ENCODE data around the gene TMEM178B. TPM values are rescaled to one million over a fixed set of nuclear protein-coding genes. Genes with fewer than 3 reads are reported as not detected.

TMEM178B gene
- polyA plus RNA-seq, 3 donors from 2014 or later, result not detected

GRCh38 chr7:141132671-141133070 is 58.8 kb downstream of the TMEM178B start:
- peaks cover 5 to 19% (median 7%) of the 10 kb centered on the region in 3 donors for H3K27me3 Mint-ChIP-seq (ENCODE audit: low read depth in 3 of 3)
- H3K27ac Mint-ChIP-seq, result no peak overlapping the region
- H3K4me1 Mint-ChIP-seq, result no peaks in the 10 kb centered on the region
- peaks cover 0 to 12% (median 0%) of the 10 kb centered on the region in 6 donors for H3K9me3 Mint-ChIP-seq
- H3K36me3 Mint-ChIP-seq, result peaks cover 0 to 8% (median 0%) of the 10 kb centered on the region in 3 donors
- H3K4me3 Mint-ChIP-seq, result no peak overlapping the region
- DNase-seq, result no peak

DNA sequence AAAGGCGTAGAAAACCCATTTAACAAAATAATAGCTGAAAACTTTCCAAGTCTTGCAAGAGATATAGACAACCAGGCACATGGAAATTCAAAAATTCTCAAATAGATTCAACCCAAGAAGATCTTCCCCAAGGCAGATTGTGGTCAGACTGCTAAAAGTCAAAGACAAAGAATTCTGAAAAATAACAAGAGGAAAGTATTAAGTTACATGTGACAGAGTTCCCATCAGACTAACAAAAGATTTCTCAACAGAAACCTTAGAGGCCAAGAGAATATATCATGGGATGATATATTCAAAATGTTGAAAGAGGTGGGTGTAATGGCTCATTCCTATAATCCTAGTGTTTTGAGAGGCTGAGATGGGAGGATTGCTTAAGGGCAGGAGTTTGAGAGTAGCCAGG is 59.8 kb downstream of the TMEM178B start:
- Mint-ChIP-seq H3K4me3 (no peak overlapping the region), H3K4me1 (no peaks in the 10 kb centered on the region), H3K36me3 (peaks cover 0 to 8% (median 0%) of the 10 kb centered on the region in 3 donors), H3K9me3 (peaks cover 0 to 12% (median 0%) of the 10 kb centered on the region in 6 donors), H3K27ac (no peak overlapping the region), H3K27me3 (ENCODE audit: low read depth in 3 of 3) (peaks cover 4 to 19% (median 6%) of the 10 kb centered on the region in 3 donors)
- no peak for DNase-seq

DNA sequence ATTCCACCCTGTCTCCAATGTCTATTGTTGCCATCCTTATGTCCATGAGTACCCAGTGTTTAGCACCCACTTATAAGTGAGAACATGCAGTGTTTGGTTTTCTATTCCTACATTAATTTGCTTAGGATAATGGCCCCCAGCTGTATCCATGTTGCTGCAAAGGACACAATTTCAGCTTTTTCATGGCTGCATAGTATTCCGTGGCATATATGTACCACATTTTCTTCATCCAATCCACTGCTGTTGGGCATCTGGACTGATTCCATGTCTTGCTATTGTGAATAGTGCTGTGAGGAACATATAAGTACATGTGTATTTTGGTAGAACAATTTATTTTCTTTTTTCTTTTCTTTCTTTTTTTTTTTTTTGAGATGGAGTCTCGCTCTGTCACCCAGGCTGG is 68.2 kb downstream of the TMEM178B start:
- H3K4me1 Mint-ChIP-seq, result no peaks in the 10 kb centered on the region
- peaks cover 0 to 7% (median 1%) of the 10 kb centered on the region in 3 donors for H3K27me3 Mint-ChIP-seq (ENCODE audit: low read depth in 3 of 3)
- no peak overlapping the region for H3K4me3 Mint-ChIP-seq
- H3K27ac Mint-ChIP-seq, result no peak overlapping the region
- peaks cover 0 to 5% (median 0%) of the 10 kb centered on the region in 6 donors for H3K9me3 Mint-ChIP-seq
- H3K36me3 Mint-ChIP-seq, result no peaks in the 10 kb centered on the region
- DNase-seq, result no peak

DNA sequence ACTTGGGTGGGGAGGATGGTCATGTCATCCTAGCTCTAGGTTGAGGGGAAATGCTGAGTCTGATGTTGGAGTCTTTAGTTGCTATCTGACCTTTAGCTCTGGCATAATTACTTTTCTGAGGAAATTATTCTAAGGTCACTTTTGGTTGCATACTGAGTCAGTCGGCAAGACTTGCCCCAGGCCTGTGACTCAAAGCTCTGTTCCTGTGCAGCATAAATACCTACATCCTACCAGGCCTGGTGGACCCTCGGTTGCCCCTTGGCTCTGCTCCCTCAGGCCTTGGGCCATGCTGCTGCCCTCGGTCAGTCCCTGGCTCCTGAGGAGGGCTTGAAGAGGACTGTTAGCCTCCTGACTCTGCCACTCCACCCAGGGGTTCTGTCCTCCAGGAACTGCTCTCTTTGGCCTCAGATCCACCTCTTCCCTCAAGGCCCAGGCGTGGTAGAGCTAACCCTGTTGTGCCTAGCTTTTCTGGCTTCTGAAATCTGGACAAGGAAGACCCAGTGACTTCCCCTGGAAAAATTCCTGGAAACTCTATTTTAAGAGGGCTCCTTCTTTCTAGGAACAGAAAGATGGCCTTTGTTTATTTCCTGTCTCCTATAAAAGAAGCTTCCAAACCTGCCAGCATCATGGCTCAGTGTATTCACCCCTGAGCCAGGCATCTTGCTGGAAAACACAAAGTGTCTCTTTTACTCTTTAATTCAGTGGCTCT is 71.2 kb downstream of the TMEM178B start:
- peaks cover 0 to 7% (median 0%) of the 10 kb centered on the region in 3 donors for H3K27me3 Mint-ChIP-seq (ENCODE audit: low read depth in 3 of 3)
- H3K36me3 Mint-ChIP-seq, result no peaks in the 10 kb centered on the region
- H3K27ac Mint-ChIP-seq, result no peak overlapping the region
- H3K4me3 Mint-ChIP-seq, result no peak overlapping the region
- no peaks in the 10 kb centered on the region for H3K4me1 Mint-ChIP-seq
- no peak for DNase-seq
- peaks cover 0 to 5% (median 0%) of the 10 kb centered on the region in 6 donors for H3K9me3 Mint-ChIP-seq

DNA sequence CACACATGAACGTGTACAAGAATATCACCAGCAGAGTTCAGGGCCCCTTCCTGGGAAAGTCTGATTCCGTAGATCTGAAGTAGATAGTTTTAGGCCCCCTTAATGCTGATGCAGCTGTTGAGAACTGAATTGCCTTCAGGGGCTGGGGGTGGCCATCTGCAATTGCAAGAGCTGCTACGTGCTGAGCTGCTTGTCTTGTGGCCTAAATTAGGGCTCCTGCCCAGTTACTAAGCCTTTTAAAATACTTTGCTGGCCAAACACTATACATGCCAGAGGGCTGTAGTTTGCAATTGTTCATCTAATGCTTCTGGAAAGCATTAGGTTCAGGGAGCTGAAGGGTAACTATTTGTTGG is 71.7 kb downstream of the TMEM178B start:
- H3K36me3 Mint-ChIP-seq, result no peaks in the 10 kb centered on the region
- no peak for DNase-seq
- no peaks in the 10 kb centered on the region for H3K4me1 Mint-ChIP-seq
- no peak overlapping the region for H3K4me3 Mint-ChIP-seq
- H3K27ac Mint-ChIP-seq, result no peak overlapping the region
- peaks cover 0 to 5% (median 0%) of the 10 kb centered on the region in 6 donors for H3K9me3 Mint-ChIP-seq
- H3K27me3 Mint-ChIP-seq (ENCODE audit: low read depth in 3 of 3), result peaks cover 0 to 7% (median 0%) of the 10 kb centered on the region in 3 donors

GRCh38 chr7:141147482-141147881 is 73.6 kb downstream of the TMEM178B start:
- Mint-ChIP-seq H3K27me3 (ENCODE audit: low read depth in 3 of 3) (peaks cover 0 to 7% (median 0%) of the 10 kb centered on the region in 3 donors), H3K4me3 (no peak overlapping the region), H3K27ac (no peak overlapping the region), H3K36me3 (no peaks in the 10 kb centered on the region), H3K9me3 (peaks cover 0 to 5% (median 0%) of the 10 kb centered on the region in 6 donors), H3K4me1 (no peaks in the 10 kb centered on the region)
- no peak for DNase-seq

- H3K27ac Mint-ChIP-seq, result no peak overlapping the region
- H3K4me3 Mint-ChIP-seq, result no peak overlapping the region
- H3K4me1 Mint-ChIP-seq, result no peaks in the 10 kb centered on the region
- peaks cover 0 to 4% (median 0%) of the 10 kb centered on the region in 3 donors for H3K27me3 Mint-ChIP-seq (ENCODE audit: low read depth in 3 of 3)
- no peak for DNase-seq
- H3K9me3 Mint-ChIP-seq, result no peaks in the 10 kb centered on the region
- no peaks in the 10 kb centered on the region for H3K36me3 Mint-ChIP-seq
Measured at GRCh38 chr7:141150465-141150864, 76.6 kb downstream of the TMEM178B start.

GRCh38 chr7:141151746-141152145 is 77.9 kb downstream of the TMEM178B start:
- Mint-ChIP-seq H3K4me1 (no peaks in the 10 kb centered on the region), H3K4me3 (no peak overlapping the region), H3K36me3 (no peaks in the 10 kb centered on the region), H3K27me3 (ENCODE audit: low read depth in 3 of 3) (peaks cover 0 to 10% (median 0%) of the 10 kb centered on the region in 3 donors), H3K9me3 (no peaks in the 10 kb centered on the region), H3K27ac (no peak overlapping the region)
- DNase-seq, result no peak

GRCh38 chr7:141153231-141153630 is 79.4 kb downstream of the TMEM178B start:
- Mint-ChIP-seq H3K9me3 (no peaks in the 10 kb centered on the region), H3K4me3 (no peak overlapping the region), H3K27me3 (ENCODE audit: low read depth in 3 of 3) (peaks cover 3 to 11% (median 4%) of the 10 kb centered on the region in 3 donors), H3K36me3 (no peaks in the 10 kb centered on the region), H3K27ac (no peak overlapping the region), H3K4me1 (no peaks in the 10 kb centered on the region)
- no peak for DNase-seq

- Mint-ChIP-seq H3K27ac (no peak overlapping the region), H3K4me3 (no peak overlapping the region), H3K36me3 (no peaks in the 10 kb centered on the region), H3K27me3 (ENCODE audit: low read depth in 3 of 3) (peaks cover 3 to 11% (median 4%) of the 10 kb centered on the region in 3 donors), H3K9me3 (peaks cover 0 to 1% (median 0%) of the 10 kb centered on the region in 6 donors), H3K4me1 (no peaks in the 10 kb centered on the region)
- DNase-seq, result no peak
Measured at GRCh38 chr7:141154131-141154732, 80.4 kb downstream of the TMEM178B start.

DNA sequence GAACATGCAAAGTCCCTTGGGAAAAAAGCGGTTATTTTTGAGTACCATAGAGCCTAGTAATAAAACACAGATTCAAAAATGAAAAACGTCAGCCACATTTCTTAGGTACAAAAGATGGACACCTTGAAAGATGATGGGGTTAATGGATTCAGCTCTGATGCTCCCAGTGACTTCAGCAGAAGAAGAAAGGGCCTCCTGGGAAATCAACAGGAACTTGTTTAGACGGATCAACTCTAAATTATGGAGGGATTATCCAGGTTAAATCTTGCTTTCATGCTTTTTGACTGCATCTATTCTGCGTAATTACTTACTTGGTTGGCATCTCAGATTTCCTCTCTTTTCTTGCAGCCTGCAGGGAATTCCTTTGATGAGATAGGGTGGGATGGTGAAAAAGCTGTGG is 82.5 kb downstream of the TMEM178B start:
- no peak overlapping the region for H3K27ac Mint-ChIP-seq

GRCh38 chr7:141157138-141157765 is 83.4 kb downstream of the TMEM178B start:
- peaks cover 0 to 1% (median 0%) of the 10 kb centered on the region in 6 donors for H3K9me3 Mint-ChIP-seq
- H3K27me3 Mint-ChIP-seq (ENCODE audit: low read depth in 3 of 3), result peaks cover 3 to 11% (median 4%) of the 10 kb centered on the region in 3 donors
- no peak overlapping the region for H3K4me3 Mint-ChIP-seq
- DNase-seq, result no peak
- H3K36me3 Mint-ChIP-seq, result no peaks in the 10 kb centered on the region
- H3K4me1 Mint-ChIP-seq, result no peaks in the 10 kb centered on the region
- H3K27ac Mint-ChIP-seq, result no peak overlapping the region

More for the DNA sequence above, 82.5 kb downstream of the TMEM178B start:
- DNase-seq, result no peak
- Mint-ChIP-seq H3K4me3 (no peak overlapping the region), H3K27me3 (ENCODE audit: low read depth in 3 of 3) (peaks cover 3 to 11% (median 4%) of the 10 kb centered on the region in 3 donors), H3K9me3 (peaks cover 0 to 1% (median 0%) of the 10 kb centered on the region in 6 donors), H3K4me1 (no peaks in the 10 kb centered on the region), H3K36me3 (no peaks in the 10 kb centered on the region)

GRCh38 chr7:141158561-141158960 is 84.7 kb downstream of the TMEM178B start:
- Mint-ChIP-seq H3K36me3 (no peaks in the 10 kb centered on the region), H3K4me3 (no peak overlapping the region), H3K4me1 (no peaks in the 10 kb centered on the region), H3K9me3 (peaks cover 0 to 1% (median 0%) of the 10 kb centered on the region in 6 donors), H3K27me3 (ENCODE audit: low read depth in 3 of 3) (peaks cover 3 to 11% (median 4%) of the 10 kb centered on the region in 3 donors), H3K27ac (no peak overlapping the region)
- DNase-seq, result no peak

DNA sequence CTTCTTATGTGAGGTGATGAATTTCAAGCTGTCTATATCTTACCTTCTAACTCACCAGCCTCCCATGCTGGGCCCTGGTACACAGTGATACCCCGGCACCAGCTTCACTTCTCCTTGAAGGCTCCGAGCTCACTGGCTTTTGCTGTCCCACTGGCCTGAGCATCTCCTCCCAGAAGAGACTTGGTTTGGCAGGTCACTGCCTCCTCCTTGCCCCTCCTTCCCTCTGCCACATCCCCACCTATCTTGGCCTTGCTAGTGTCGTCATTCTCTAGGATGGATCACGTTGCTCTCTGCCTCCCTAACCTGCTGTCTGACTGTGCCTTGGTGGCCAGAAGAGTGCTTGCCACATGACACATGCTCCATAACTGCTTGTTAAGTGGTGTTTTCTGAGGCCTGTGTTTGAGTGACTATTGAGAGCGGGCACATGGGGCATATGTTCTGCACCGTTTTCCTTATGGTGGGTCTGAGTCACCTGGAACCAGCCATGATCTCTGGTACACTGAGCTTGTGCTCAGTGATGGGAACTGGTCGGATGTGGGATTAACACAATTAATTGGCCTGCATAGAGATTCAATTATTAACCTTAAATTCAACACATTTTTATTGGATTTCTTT is 86.5 kb downstream of the TMEM178B start:
- Mint-ChIP-seq H3K27me3 (ENCODE audit: low read depth in 3 of 3) (peaks cover 3 to 7% (median 4%) of the 10 kb centered on the region in 3 donors), H3K27ac (no peak overlapping the region), H3K36me3 (no peaks in the 10 kb centered on the region), H3K4me1 (no peaks in the 10 kb centered on the region), H3K9me3 (peaks cover 0 to 1% (median 0%) of the 10 kb centered on the region in 6 donors), H3K4me3 (no peak overlapping the region)
- no peak for DNase-seq

Measured in immature natural killer cell (primary cell).